Mesenteric fat pad (tissue), 1 donor: ENCODE data around the gene RNF215. TPM values are rescaled to one million over a fixed set of nuclear protein-coding genes. Genes with fewer than 3 reads are reported as not detected.

ENCODE experiments used
- DNase-seq: peaks from one replicate; pipeline ENCODE4 v3.0.0-alpha.2; 2020; ENCODE audit warnings: low spot score
- total RNA-seq: library from RNA; stranded (reverse); fragmentation: NEBNext Ultra II Directional; extraction: Animal tissue kit (Norgen Biotek cat#: 25700); gene quantifications from one replicate; pipeline ENCODE4 v1.2.1, GENCODE V29; 2021
- donor health status: DM: yes; HTN: yes; CAD: no.

Gene RNF215
- total RNA-seq, 1 donor from 2014 or later = 9.1 TPM

DNA sequence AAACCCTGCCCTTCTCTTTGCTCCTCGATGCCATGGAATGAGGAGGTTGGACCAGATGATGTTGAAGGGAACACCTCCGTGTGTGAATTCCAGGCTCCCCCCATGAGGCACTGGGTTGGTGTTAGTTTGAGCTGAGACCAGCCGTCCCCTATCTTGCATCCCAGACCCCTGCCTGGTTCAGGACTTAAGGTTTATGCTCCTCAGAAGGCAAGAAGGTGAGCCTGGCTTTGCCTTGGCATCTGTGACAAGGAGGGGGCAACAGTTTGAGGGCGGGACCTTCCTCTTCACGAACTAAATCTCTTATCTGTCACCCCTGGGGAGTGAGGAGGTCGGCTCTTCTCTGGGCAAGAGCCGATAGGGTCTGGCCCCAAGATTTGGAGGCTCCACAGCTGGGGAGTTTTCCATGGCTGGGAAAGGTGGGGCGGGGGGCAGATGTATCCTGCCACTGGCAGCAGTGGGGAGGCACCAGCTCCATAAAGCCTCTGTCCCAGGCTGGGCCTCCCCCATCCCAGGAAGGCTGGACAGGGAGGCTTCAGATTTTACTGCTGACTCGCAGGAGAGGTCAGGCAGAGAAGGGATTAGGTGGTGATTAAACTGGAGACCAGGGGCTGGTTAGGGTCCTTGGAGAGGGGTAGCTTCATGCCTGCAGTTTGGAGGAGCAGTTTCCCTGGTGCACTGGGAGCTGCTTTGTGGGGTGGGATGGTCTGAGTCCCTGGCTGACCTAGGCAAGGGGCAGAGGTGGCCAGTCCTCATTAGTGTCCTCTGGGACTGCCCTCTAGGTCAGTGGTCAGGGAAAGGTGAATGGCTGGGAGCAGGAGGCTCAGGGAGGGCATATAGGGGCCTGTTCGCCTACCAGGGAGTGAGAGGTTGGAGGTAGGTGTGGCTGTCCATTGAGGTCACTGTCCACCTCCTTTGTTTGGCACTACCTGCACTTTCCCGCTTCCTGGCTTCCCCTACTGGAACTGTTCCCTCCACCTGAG lies 10.7 kb upstream of the RNF215 start:
- DNase-seq = no peak

- DNase-seq = peak; percentile 93
Measured at GRCh38 chr22:30396871-30397655, 9.9 kb upstream of the RNF215 start, which contains the start of gene SEC14L2. TSS of gene SEC14L2 (plus strand) at chr22:30397018. CDS start at chr22:30397117, 99 bp downstream.

DNA sequence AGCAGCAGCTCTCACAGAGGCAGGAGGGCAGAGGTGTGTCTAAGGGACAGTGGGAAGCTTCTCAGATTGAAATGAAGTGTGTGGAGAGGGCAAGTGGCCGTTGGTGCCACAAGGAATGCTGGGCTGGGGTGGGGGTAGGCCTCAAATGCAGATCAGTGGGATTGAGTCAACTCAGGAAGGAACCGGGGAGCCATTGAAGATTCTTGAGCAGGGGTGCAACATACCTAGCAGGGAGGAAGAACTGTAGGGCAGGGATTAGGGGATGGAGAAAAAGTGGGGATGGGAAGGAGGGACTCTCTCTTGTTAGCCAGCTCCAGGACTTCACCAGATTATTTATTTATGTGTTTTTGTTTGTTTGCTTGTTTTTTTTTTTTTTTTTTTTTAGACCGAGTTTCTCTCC lies 6.7 kb upstream of the RNF215 start:
- no peak for DNase-seq

- no peak for DNase-seq
Measured at GRCh38 chr22:30393322-30393680, 6.1 kb upstream of the RNF215 start.

GRCh38 chr22:30392661-30393321 lies 5.6 kb upstream of the RNF215 start:
- no peak for DNase-seq

DNA sequence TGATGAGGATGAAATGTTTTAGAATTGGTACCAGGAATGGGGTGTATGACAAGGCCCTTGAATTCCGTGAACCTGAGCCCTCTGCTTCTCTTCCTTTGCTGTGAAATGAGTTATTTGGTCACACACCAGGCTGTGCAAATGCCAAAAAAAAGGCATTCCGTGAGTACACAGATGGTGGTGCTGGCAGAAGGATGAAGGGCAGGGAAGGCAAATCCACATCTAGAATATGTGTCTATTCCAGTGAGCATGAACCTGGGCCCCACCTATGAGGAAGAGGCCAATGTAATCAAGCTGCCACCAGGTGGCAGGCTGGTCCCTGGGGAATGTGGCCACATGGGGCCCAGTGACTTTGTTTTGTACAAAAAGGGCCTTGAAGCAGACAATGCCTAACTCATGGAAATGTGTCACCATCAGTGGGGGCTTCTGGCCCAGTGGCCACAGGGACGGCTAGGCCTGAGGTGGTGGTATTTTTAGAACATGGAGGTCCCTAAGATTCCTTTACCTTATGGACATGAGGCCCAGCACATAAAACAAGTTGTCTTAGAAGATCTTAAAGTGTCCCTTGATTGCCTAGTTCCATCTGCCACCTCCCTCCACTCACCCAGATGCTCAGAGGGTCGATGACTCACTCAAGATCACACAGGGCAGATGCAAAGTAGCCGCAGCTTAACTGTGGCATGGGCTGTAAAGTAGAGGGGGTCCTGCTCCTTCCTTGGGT lies 3.9 kb upstream of the RNF215 start:
- DNase-seq = no peak

GRCh38 chr22:30386608-30386959 lies 627 bp downstream of the RNF215 start:
- no peak for DNase-seq

- no peak for DNase-seq
Measured at GRCh38 chr22:30385942-30386341, 1.3 kb downstream of the RNF215 start.

GRCh38 chr22:30383061-30383460 lies 4.2 kb downstream of the RNF215 start:
- no peak for DNase-seq

DNA sequence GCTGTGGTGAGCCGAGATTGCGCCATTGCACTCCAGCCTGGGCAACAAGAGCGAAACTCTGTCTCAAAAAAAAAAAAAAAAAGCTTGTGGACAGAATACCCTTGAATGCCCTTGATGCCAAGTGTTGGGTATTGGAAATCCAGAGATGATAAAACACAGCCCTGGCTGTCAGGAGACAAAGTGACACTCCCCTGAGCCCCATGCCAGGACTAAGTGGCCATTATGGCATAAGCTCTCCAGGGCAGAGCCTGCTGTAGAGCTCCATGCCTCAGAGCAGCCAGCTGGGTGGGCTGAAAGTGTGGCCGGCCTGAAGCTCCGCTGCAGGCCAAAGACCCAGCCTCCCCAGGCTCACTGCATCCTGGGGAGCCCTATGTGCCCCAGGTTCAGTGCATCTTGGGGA lies 4.9 kb downstream of the RNF215 start:
- no peak for DNase-seq

DNA sequence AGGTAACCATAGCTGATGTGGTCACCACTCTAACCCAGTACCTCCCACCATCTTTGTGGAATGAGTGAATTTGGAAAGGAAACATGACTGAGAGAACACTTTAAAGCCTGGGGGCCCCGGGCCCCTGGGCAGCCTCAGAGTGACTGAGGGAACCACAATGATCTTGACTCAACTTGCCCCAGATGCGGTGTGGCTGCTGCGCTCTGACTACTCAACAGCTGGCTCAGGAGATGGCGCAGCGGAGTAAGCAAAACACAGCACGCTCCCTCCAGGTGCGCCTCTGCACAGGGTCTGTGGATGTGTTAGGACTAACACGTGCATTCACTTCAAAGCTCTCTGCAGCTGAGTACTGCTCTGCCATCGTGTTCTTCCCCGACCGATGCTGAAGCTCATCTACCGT lies 5.9 kb downstream of the RNF215 start:
- no peak for DNase-seq

GRCh38 chr22:30380011-30380410 lies 7.2 kb downstream of the RNF215 start:
- DNase-seq = no peak

DNA sequence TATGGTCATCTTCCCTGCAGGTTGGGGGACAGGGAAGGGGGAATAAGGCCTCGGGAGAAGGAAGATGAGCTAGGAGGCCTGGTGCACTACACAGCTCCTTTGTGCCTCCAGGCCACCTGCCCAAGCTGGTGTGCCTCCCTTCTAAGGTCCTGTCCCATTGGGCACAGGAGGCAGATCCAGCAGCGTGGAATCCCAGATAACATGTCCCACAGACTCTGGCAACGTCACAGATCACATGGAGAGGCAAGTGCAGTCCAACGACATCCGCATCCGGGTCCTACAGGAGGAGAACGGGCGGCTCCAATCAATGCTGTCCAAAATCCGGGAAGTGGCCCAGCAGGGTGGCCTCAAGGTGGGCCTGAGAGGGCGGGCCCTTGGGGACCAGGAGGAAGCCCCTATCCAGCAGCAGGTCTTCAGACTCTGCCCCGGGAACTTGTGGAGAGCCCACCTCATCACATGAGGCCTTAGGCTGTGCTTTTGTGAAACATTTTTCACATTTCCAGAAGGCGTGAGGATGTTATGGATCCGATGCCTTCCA lies 11.8 kb downstream of the RNF215 start:
- no peak for DNase-seq

DNA sequence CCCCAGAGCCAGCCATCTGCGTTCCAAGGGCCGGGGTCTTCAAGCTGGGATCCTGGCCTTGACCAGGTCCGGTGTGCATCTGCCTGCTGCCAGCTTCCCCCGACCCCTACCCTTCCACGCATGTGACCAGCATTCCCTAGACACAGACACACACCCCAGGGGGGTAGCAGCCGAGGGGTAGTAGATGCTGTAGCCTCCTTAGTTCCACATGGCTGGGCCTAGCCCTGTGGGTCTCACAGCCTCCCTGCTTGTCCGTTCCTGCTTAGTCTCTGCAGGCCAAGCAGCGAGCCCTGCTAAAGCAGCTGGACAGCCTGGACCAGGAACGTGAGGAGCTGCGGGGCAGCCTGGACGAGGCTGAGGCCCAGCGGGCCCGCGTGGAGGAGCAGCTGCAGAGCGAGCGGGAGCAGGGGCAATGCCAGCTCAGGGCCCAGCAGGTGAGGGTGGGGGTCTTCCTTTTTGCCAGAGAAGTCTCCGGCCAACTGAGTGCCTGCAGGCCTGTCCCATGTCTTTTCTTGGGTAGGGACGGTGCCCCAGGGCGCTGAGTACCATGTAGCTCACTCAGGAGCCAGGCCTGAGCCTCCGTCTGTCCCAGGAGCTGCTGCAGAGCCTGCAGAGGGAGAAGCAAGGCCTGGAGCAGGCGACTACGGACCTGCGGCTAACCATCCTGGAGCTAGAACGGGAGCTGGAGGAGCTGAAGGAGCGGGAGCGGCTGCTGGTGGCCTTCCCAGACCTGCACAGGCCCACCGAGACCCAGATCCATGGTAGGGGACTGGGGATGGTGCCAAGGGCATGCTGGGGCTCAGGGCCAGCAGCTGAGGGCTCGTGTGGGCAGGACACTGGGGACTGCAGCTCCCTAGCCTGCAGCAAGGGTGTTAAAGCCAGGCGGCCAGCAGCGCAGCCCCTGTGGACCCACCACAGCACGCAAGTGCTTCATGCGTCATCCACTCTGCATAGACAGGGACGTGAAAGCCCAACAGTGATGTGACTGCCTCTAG lies 13.6 kb downstream of the RNF215 start:
- no peak for DNase-seq

GRCh38 chr22:30372915-30373314 lies 14.3 kb downstream of the RNF215 start:
- no peak for DNase-seq

GRCh38 chr22:30371981-30372380 lies 15.2 kb downstream of the RNF215 start:
- no peak for DNase-seq

- no peak for DNase-seq
Measured at GRCh38 chr22:30371321-30371720, 15.9 kb downstream of the RNF215 start.

DNA sequence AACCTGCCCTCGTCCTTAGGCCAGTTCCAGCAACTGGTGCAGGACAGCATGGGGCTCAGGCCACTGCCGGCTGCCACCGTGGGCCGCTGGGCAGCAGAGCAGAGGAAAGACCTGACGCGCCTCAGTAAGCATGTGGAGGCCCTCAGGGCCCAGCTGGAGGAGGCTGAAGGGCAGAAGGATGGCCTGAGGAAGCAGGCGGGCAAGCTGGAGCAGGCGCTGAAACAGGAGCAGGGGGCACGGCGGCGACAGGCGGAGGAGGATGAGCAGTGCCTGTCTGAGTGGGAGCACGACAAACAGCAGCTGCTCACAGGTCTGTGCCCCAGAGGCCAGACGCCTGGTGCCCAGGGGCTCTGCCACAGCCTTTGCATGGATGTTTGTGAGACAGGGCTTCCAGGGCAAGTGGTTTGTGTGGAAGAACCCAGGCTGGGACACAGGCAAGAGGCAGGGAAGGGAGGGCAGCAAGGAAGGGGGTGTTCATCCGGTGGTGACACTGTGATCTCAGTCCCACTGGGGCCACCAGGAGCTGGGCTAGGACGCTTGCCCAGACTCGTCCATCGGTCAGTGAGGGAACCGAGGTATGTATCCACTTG lies 16.5 kb downstream of the RNF215 start:
- no peak for DNase-seq

- no peak for DNase-seq
Measured at GRCh38 chr22:30368420-30368819, 18.8 kb downstream of the RNF215 start.
